Stomach (tissue), 4 donors: ENCODE data around the gene HELLS.

Experiments used
- POLR2A ChIP-seq, 4 donors: fragments of 450-650 bp; IDR thresholded peaks; one replicate each; pipeline ENCODE4 v1.6.1; 2016; ENCODE audit warnings: antibody characterized with exemption in 4 of 4, control low read depth in 2 of 4, mild to moderate bottlenecking in 1 of 4, moderate library complexity in 1 of 4
- TF ChIP-seq, protein P1 (sequence below), 7 experiments: fragments of 450-650 bp in 4 of 7; fragments of 200-600 bp in 3 of 7; sonication (generic) in 3 of 7; IDR thresholded peaks; one replicate each; pipeline ENCODE4 v1.5.1; 2016 to 2019; ENCODE audit warnings: antibody characterized with exemption in 7 of 7, control low read depth in 2 of 7, mild to moderate bottlenecking in 1 of 7

DNA sequence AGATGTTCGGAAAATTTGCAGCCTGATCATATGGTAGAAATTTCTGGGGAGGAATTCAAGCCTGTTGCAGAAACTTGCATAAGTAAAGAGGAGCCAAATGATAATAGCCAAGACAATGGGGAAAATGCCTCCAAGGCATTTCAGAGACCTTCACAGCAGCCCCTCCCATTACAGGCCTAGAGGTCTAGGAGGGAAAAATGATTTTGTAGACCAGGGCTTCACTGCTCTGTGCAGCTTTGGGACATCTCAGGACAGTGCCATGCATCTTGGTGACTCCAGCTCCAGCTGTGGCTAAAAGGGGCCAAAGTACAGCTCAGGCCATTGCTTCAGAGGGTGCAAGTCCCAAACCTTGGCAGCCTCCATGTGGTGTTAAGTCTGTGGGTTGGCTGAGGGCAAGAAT, 87.4 kb downstream of the HELLS start:
- TF ChIP-seq, protein P1, sequence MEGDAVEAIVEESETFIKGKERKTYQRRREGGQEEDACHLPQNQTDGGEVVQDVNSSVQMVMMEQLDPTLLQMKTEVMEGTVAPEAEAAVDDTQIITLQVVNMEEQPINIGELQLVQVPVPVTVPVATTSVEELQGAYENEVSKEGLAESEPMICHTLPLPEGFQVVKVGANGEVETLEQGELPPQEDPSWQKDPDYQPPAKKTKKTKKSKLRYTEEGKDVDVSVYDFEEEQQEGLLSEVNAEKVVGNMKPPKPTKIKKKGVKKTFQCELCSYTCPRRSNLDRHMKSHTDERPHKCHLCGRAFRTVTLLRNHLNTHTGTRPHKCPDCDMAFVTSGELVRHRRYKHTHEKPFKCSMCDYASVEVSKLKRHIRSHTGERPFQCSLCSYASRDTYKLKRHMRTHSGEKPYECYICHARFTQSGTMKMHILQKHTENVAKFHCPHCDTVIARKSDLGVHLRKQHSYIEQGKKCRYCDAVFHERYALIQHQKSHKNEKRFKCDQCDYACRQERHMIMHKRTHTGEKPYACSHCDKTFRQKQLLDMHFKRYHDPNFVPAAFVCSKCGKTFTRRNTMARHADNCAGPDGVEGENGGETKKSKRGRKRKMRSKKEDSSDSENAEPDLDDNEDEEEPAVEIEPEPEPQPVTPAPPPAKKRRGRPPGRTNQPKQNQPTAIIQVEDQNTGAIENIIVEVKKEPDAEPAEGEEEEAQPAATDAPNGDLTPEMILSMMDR (IDR thresholded peaks at IDR 0.05) = no peak
- no peak for TF ChIP-seq POLR2A (IDR thresholded peaks at IDR 0.05)
